ENCODE data around the gene ZNF831.

Gene ZNF831

DNA sequence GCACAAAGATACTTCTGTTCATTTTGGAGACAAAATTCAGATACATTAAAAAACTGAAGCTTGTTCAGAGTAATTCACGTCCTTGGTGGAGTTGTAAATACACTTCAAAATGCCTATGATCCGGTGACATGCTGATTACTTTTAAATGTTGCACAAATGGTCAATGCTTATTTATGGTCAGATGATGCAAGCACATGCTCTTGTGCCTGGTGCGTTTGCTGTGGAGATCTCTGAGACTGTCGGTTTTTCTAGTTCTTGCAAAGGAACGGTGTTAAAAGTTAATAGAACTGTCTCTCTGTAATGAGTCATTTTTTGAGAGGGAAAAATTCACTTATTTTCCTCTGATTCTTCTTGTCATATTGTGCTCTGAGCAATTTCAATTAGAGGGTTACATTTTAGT lies 91.6 kb downstream of the ZNF831 start:
- no peak for DNase-seq

- DNase-seq = no peak
Observed at GRCh38 chr20:59258221-59258621, 94.6 kb downstream of the ZNF831 start.

DNA sequence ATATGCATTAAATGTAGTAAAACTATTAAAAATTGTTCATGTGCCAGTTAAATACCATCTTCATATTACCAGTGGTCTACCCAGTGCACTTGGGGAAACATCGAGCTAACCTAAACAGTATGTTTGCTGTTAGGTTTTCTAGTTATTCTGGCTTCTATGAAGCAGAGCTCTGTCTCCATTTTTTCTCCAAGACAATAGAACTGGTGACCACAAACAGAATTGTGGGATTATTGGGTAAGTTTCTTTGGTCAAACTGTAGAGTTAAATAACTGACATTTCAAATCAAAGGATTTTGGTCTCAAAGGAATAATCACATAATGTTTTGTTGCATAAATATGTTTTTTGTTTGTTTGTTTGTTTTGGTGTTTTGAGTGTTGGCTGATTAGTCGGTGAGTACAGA lies 96.3 kb downstream of the ZNF831 start:
- no peak for DNase-seq

DNA sequence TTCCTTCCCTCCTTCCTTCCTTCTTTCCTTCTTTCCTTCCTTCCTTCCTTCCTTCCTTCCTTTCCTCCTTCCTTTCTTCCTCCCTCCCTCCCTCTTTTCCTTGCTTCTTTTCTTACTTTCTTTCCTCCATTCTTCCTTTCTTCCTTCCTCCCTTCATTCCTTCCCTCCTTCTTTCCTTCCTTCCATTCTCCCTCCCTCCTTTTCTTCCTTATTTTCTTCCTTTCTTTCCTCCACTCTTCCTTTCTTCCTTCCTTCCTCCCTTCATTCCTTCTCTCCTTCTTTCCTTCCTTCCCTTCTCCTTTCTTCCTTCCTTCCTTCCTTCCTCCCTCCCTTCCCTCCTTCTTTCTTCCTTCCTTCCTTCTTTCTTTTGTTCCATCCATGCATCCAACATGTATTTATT lies 101.7 kb downstream of the ZNF831 start:
- no peak for DNase-seq

DNA sequence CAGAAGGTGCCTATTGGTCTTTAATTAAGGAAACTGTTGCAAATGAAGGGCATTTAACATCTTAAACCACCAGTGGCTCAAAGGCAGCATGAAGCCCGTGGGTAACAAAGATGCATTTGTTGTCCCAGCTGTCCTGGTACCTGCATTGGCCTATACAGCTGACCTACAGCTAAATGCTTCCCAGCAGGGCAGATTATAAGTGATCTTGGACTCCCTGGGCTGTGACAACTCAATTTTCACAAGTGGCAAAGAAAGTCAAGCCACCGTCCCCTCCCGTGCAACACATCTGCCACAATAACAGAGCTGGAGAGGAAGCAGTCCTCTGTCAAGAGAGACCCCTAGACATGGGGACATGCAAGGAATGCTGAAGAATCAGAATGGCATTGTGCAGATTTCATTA lies 105.2 kb downstream of the ZNF831 start:
- DNase-seq = no peak

GRCh38 chr20:59269411-59270025 lies 105.9 kb downstream of the ZNF831 start:
- DNase-seq = no peak

GRCh38 chr20:59270380-59270779 lies 106.8 kb downstream of the ZNF831 start:
- DNase-seq = no peak

DNA sequence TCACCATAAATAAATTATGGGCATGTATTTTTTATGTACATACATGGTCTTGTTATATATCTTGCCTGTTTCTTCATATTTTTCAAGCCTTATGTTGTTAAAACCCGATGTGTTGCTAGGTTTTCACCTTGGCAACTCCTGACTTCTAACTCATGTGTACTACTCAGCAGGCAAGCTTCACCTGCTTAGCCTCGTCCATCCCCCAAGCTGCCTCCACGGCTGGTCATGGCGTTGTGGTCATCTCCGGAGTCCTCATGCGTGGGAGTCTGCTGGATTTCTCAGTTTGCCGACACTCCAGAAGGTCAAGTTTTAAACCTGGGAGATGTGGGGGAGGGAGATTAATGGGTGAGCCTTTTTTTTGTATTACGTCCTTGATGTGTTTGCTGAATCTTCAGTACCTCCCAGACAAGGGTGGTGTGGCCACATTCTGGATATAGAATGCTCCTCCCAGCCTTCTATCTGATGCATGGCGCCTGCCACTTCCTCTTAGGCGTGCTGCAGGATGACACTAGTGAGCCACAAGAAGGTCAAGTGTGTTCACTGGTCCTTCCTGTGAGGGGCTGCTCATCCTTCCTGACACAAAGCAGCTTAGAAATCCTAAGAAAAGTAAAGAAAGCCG lies 110.2 kb downstream of the ZNF831 start:
- DNase-seq = no peak

- no peak for DNase-seq
Observed at GRCh38 chr20:59276938-59277337, 113.3 kb downstream of the ZNF831 start.

DNA sequence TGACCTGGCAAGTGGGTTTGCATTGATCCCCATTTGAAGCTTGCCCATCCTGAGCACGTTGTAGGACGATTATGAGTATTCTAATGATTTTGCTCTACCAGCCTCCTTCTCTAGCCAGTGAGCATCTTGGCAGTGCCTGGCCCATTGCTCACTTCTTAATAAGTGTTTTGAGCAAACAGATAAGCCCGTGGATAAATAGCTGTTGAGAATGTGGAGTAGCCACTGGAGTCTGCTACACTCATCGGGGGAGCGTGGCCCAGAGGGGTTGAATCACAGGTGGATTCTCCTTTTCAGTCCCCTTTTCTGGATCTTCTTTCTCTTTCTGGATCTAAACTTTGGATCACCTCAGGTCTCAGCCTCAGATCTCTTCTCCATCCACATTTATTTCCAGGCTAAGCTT lies 120.8 kb downstream of the ZNF831 start:
- no peak for DNase-seq

- no peak for DNase-seq
Observed at GRCh38 chr20:59289994-59290393, 126.4 kb downstream of the ZNF831 start.

GRCh38 chr20:59291740-59292383 lies 128.2 kb downstream of the ZNF831 start:
- peak; percentile 5 for DNase-seq

DNA sequence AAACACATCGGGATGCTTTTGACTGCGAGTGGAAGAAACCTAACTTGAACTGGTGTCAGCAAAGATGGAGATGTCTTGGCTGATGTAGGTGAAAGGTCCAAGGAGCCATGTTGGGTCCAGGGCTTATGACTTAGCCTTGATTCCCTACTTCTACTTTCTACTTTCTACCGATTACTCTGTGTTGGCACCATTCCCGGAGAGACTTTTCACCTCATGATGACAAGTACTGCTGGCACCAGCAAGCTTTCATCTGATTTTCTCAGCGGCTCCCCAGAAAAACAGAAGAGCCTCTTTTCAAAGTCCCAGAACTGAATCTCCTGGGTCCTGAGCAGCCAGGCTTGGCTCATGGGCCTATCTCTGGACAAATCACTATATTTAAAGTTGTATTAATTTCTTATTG lies 131.9 kb downstream of the ZNF831 start:
- no peak for DNase-seq

- DNase-seq = no peak
Observed at GRCh38 chr20:59297686-59298085, 134.1 kb downstream of the ZNF831 start.

DNA sequence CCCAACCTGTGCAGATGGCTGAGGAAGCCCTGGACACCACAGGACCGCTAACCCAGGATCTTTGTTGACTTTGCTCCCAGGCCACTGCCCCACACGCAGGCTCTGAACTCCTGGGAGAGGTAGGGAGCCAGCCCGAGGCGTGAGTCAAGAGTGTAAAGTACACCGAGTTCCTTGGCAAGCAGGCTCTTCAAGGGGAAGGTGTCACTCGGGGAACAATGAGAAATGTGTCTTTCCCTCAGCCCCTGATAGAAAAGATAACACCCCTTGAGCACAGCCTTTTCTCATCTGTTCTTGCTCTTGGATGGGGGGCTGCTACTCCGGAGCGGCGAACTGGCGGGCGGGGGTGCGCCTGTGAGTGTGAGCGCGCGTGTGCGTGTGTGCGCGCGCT lies 136.3 kb downstream of the ZNF831 start:
- DNase-seq = no peak

DNA sequence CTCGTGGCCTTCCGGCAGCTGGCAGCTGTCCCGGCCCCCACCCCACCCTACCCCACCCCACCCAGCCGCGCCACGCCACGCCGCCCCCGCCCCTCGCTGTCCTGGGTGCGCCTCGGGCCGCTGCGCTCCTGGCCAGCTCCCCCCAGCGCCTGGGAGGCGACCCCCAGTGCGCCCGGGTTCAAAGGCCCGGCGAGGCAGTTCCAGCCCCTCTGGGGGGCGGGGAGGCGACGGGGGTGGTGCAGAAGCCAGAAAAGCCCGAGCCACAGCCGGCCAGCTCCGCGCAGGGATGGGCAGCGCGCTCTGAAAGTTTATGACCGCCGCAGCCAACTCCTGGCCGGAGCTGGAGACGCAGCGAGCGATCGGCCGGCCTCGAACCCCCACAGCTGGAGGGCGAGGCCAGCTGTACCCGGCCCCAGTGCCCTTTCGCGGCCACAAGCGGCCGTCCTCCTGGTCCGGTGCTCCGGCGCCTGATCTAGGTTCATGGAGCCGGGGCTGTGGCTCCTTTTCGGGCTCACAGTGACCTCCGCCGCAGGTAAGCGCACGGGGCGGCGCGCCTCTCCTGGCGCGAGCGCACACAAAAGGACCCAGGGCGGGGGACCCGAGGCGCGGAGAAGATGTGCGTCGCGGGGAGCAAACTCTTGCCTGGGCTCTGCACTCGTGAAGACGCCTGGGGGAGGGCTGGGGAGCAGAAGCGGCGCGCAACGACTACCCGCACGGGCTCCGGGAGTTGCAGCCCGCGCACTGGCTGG lies 136.9 kb downstream of the ZNF831 start, which contains the start of gene EDN3:
Gene EDN3, plus strand, starts transcription at position 279 of the 749 bp plus-strand sequence. Its CDS starts 202 bp downstream, at position 481.
- no peak for DNase-seq

- DNase-seq = no peak
Observed at GRCh38 chr20:59301343-59302007, 137.9 kb downstream of the ZNF831 start.

DNA sequence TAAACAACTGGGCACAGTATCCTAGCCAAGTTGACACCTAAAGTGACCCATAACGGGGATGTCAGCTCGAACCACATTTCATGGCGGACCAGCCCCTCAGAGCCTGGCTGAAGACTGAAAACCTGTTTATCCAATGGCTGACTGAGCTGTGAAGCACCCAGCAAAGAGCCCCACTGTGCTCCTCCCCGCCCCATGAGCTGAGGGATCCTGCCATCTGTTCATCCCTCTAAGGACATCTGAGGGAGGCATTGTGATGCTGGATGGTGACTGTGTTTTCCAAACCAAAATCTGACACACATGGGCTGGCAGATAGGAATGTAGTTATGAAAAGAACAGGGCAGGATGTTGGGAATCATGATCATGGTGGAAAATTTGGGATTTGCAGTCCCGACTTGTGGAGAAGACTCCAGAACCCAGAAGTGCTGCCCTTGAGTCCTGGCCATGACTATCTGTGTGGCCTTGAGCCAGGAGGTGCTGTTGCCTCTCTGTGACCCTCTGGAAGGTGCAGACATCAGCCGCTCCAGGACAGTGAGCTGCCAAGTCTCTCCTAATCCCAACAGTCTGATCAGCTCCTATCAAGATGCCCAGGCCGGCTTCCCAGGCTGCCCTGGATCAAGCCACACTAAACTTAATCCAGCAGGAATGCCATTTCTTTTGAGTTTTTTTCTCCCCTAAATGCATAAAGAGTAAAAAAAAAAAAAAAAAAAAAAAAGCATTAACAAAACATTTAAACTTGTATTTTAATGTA lies 142.5 kb downstream of the ZNF831 start:
- DNase-seq = no peak

DNA sequence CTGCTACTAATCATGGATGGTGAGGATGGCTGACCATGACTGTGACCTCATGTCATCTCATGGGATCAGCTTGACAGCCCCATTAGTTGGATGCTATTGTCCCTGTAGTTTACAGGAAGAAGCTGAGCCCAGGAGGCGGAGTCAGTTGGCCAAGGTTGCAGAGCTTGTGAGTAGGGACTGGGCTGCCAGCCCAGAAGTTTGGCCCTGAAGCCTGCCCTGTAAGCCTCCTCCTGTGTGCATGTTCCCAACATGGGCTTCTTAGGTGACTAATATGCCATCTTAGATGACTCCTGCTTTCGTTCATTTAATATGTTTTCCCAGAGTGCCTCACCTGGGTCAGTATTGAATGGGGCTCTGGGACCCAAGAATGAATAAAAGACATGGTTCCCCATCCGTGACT lies 143.6 kb downstream of the ZNF831 start:
- no peak for DNase-seq
